Subcutaneous abdominal adipose tissue (tissue), 5 donors: Measurements from ENCODE around the gene GRM8.
"Not testable (repeated sequence)": the region's sequence is repeated elsewhere in the genome, so short reads cannot be mapped to it uniquely, and the experiment has no call there.

ENCODE experiments used
- H3K27ac ChIP-seq: one replicate; pipeline ENCODE4 v1.7.0; 2013; ENCODE audit warnings: low read depth, mild to moderate bottlenecking, inconsistent platforms, low read length, moderate library complexity
- H3K27me3 ChIP-seq, 5 donors: one replicate each; pipeline ENCODE4 v1.7.0; 2013; ENCODE audit warnings: low read length in 5 of 5, inconsistent platforms in 1 of 5; ENCODE audit not compliant: control insufficient read depth in 5 of 5, insufficient read depth in 4 of 5
- H3K36me3 ChIP-seq, 5 donors: one replicate each; pipeline ENCODE4 v1.7.0; 2013; ENCODE audit warnings: low read length in 5 of 5; ENCODE audit not compliant: control insufficient read depth in 5 of 5, insufficient read depth in 5 of 5
- H3K4me1 ChIP-seq, 5 donors: one replicate each; pipeline ENCODE4 v1.7.0; 2013; ENCODE audit warnings: low read length in 5 of 5, mild to moderate bottlenecking in 3 of 5, moderate library complexity in 1 of 5; ENCODE audit not compliant: control insufficient read depth in 5 of 5, insufficient read depth in 5 of 5
- H3K4me3 ChIP-seq, 5 donors: one replicate each; pipeline ENCODE4 v1.7.0; 2013; ENCODE audit warnings: low read length in 5 of 5, low read depth in 1 of 5
- H3K9ac ChIP-seq, 5 donors: one replicate each; pipeline ENCODE4 v1.7.0; 2013; ENCODE audit warnings: low read length in 5 of 5, mild to moderate bottlenecking in 4 of 5, moderate library complexity in 3 of 5
- H3K9me3 ChIP-seq, 5 donors: one replicate each; pipeline ENCODE4 v1.7.0; 2013; ENCODE audit warnings: low read length in 5 of 5; ENCODE audit not compliant: control insufficient read depth in 5 of 5
- donor health status: healthy.
- donor health status: healthy.
- donor health status: healthy.
- donor health status: healthy.
- donor health status: healthy.

Gene GRM8

DNA sequence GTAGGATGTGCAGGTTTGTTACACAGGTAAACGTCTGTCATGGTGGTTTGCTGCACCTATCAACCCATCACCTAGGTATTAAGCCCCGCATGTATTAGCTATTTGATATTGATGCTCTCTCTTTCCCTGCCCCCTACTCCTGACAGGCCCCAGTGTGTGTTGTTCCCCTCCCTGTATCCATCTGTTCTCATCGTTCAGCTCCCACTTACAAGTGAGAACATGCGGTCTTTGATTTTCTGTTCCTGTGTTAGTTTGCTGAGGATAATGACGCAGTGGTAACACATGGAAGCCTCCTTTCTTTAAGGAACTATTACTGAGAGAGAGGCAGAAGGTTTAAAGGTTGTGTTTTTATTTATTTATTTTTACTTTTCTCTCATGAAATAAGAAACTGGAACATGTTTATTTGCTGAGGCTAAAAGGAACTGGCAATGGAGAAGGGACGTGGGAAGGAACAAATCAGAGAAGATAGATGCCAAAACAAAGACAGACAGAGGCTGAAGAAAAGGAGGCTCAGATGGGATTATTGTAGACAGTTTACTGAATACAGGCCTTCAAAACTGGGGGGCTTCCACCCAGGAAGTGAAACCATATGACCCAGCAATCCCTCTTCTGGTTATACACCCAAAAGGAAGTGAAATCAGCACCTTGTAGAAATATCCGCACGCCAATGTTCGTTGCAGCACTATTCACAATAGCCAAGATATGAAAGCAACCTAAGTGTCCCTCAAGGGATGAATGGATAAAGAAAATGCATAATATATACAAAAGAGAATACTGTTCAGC lies 556.3 kb downstream of the GRM8 start:
- Histone ChIP-seq H3K9me3 (no peaks in the 10 kb centered on the region), H3K4me1 (peaks cover 0 to 3% (median 0%) of the 10 kb centered on the region in 5 donors), H3K9ac (no peak overlapping the region), H3K36me3 (no peaks in the 10 kb centered on the region), H3K27me3 (no peaks in the 10 kb centered on the region), H3K4me3 (no peak overlapping the region), H3K27ac (no peak overlapping the region)

DNA sequence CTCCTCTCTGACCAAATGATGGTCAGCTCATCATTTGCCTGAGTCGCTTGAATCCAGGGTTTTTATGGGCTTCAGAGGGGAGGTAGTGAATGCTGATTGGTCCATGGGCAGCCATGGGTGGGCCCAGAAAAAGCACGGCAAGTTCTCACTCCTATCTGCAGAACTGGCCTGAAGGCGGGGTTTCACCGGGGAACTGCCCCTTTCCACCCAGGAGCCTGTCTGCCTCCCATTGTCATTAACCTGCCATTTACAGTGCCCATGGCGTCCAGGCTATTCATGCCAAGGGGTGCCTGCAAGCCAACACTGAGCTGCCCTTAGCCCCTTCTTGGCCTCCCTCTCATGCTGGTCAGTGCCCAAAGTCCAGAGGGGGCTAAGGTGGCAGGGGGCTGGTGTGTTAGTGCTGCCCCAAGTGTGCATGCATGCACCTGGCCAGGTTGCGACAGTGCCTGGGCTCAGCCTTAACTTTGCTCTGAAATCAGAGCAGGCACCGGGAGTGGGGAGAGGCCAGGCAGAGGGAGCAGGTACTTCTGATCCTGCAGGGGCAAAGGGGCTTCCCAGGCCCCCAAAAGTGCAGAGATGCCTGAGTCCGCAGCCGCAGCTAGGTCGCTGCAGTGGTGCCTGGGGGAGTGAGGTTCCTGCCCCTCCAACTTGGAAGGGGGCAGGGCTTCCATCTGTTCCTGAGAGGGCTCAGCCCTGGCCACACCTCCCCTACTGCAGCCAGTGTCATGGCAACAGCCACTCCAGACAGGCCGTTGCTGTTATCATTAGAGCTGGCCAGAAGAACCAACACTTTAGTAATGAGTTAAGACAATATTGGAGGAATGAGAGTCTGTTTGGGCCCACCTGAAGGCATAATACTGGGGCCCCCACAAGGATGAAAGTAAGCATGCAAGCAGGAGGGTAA lies 561.6 kb downstream of the GRM8 start:
- no peaks in the 10 kb centered on the region for H3K27me3 ChIP-seq
- H3K27ac ChIP-seq, result no peak overlapping the region
- no peak overlapping the region for H3K9ac ChIP-seq

GRCh38 chr7:126690104-126690503 lies 562.6 kb downstream of the GRM8 start:
- peaks cover 0 to 13% (median 5%) of the 10 kb centered on the region in 5 donors for H3K9me3 ChIP-seq
- H3K36me3 ChIP-seq, result no peaks in the 10 kb centered on the region
- H3K27me3 ChIP-seq, result no peaks in the 10 kb centered on the region
- peaks cover 0 to 3% (median 0%) of the 10 kb centered on the region in 5 donors for H3K4me1 ChIP-seq
- H3K9ac ChIP-seq, result no peak overlapping the region
- H3K4me3 ChIP-seq, result no peak overlapping the region
- H3K27ac ChIP-seq, result no peak overlapping the region

More for the DNA sequence above, 561.6 kb downstream of the GRM8 start:
- no peak overlapping the region for H3K4me3 ChIP-seq
- H3K9me3 ChIP-seq, result peaks cover 0 to 13% (median 3%) of the 10 kb centered on the region in 5 donors
- peaks cover 0 to 3% (median 0%) of the 10 kb centered on the region in 5 donors for H3K4me1 ChIP-seq
- H3K36me3 ChIP-seq, result no peaks in the 10 kb centered on the region

- Histone ChIP-seq H3K27me3 (no peaks in the 10 kb centered on the region), H3K9me3 (peaks cover 0 to 13% (median 5%) of the 10 kb centered on the region in 5 donors), H3K4me3 (no peak overlapping the region), H3K4me1 (peaks cover 0 to 3% (median 0%) of the 10 kb centered on the region in 5 donors), H3K27ac (no peak overlapping the region), H3K36me3 (no peaks in the 10 kb centered on the region), H3K9ac (no peak overlapping the region)
Observed at GRCh38 chr7:126689037-126689436, 563.7 kb downstream of the GRM8 start.

GRCh38 chr7:126686474-126686873 lies 566.3 kb downstream of the GRM8 start:
- Histone ChIP-seq H3K9ac (no peak overlapping the region), H3K36me3 (no peaks in the 10 kb centered on the region), H3K4me3 (no peak overlapping the region), H3K27me3 (no peaks in the 10 kb centered on the region), H3K9me3 (peaks cover 0 to 13% (median 5%) of the 10 kb centered on the region in 5 donors), H3K4me1 (peaks cover 0 to 3% (median 0%) of the 10 kb centered on the region in 5 donors), H3K27ac (no peak overlapping the region)

DNA sequence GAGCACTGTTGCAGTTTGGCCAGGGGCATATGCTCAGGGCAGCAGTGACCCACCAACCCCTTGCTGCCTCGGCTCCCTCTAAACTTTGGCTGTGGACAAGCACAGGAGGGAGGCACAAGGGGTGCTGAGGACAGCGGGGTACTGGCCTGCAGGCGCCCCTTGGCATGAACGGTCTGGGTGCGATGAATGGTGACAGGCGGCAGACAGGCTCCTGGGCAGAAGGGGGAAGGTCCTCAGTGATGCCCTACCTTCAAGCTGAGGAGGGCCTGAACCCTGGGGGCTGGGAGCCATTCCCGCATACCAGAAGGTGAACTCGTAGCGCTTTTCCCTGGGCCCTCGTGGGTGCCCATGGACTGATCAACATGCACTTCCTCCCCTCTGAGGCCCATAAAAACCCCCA lies 567.1 kb downstream of the GRM8 start:
- peaks cover 0 to 8% (median 5%) of the 10 kb centered on the region in 5 donors for H3K9me3 ChIP-seq
- no peaks in the 10 kb centered on the region for H3K27me3 ChIP-seq
- no peak overlapping the region for H3K27ac ChIP-seq

DNA sequence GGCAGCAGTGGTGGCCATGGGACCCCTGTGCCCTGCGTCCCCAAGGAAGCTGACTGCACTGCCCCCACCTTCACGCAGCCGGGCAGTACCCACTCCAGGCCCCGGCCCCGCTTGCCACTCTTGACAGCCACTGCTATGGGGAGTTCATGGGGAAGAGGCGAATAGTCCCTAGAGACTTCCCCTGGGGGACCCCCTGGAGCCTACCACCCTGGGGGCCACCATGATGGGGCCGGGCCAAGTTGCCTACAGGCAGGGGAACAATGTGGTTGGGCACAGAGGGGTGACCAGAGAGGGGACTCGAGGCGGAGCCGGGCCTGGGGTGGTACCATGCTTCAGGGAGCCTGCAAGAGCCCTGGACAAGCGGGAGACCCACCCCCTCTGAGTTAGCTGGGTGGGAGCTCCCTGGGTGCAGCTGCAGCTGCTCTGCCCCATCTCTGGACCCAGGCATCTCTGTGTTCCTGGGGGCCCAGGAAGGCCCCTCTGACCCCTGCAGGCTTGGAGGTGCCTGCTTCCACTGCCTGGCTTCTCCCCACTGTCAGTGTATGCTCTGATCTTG lies 567.6 kb downstream of the GRM8 start:
- peaks cover 0 to 5% (median 2%) of the 10 kb centered on the region in 5 donors for H3K9me3 ChIP-seq
- no peak overlapping the region for H3K27ac ChIP-seq
- no peak overlapping the region for H3K4me3 ChIP-seq
- H3K4me1 ChIP-seq, result peaks cover 0 to 2% (median 0%) of the 10 kb centered on the region in 5 donors
- H3K36me3 ChIP-seq, result no peaks in the 10 kb centered on the region
- H3K27me3 ChIP-seq, result no peaks in the 10 kb centered on the region
- H3K9ac ChIP-seq, result no peak overlapping the region

More for the DNA sequence above, 567.1 kb downstream of the GRM8 start:
- H3K36me3 ChIP-seq, result no peaks in the 10 kb centered on the region
- H3K4me3 ChIP-seq, result no peak overlapping the region
- peaks cover 0 to 3% (median 0%) of the 10 kb centered on the region in 5 donors for H3K4me1 ChIP-seq
- H3K9ac ChIP-seq, result no peak overlapping the region

- Histone ChIP-seq H3K9ac (no peak overlapping the region), H3K27me3 (no peaks in the 10 kb centered on the region), H3K27ac (no peak overlapping the region)
Observed at GRCh38 chr7:126682176-126682575, 570.6 kb downstream of the GRM8 start.

GRCh38 chr7:126668762-126669161 lies 584.0 kb downstream of the GRM8 start:
- not testable (repeated sequence) for H3K27ac ChIP-seq, H3K4me1 ChIP-seq, H3K9ac ChIP-seq, H3K27me3 ChIP-seq, H3K36me3 ChIP-seq, H3K9me3 ChIP-seq, H3K4me3 ChIP-seq

More at GRCh38 chr7:126682176-126682575, 570.6 kb downstream of the GRM8 start:
- H3K9me3 ChIP-seq, result peaks cover 0 to 2% (median 0%) of the 10 kb centered on the region in 5 donors
- H3K36me3 ChIP-seq, result no peaks in the 10 kb centered on the region
- H3K4me1 ChIP-seq, result no peaks in the 10 kb centered on the region
- H3K4me3 ChIP-seq, result no peak overlapping the region
